ENCODE data around the gene ST7L. TPM values are rescaled to one million over a fixed set of nuclear protein-coding genes. Genes with fewer than 3 reads are reported as not detected.

The ST7L gene
- total and polyA plus RNA-seq, 4 donors: 8.4 to 36.1 (median 17.2) TPM

DNA sequence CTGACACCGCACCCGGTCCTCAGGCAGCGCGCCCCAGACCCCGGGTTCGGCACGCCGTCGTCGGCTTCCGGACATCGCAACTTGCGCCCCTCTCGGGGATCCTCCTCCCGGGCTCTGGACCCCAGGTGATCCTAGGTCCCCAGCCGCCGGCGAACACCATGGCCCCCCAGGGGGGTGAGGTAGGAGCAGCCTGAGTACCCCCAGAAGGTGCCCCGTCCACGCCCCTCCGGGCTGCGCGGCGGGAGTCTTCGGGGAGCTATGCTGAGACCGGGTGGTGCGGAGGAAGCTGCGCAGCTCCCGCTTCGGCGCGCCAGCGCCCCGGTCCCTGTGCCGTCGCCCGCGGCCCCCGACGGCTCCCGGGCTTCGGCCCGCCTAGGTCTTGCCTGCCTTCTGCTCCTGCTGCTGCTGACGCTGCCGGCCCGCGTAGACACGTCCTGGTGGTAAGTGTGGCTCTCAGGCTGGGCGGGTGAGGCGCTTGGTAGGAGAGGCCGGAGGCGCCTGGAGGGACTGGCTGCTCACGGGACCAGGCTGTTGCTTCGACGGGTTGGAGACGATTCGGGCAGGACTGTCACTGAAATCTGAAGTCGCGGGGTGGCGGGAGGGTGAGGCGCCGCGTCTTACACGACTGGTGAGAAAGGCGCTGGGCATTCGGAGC is 109.8 kb downstream of the ST7L start:
- no peaks in the 10 kb centered on the region for H3K9me3 ChIP-seq (ENCODE audit: control insufficient read depth in 4 of 4, insufficient read depth in 3 of 4, low read length in 3 of 4)
- peaks cover 0 to 43% (median 23%) of the 10 kb centered on the region in 3 donors for H3K27me3 ChIP-seq (ENCODE audit: control insufficient read depth in 3 of 3, insufficient read depth in 3 of 3, low read length in 2 of 3)
- TF ChIP-seq, protein P1, sequence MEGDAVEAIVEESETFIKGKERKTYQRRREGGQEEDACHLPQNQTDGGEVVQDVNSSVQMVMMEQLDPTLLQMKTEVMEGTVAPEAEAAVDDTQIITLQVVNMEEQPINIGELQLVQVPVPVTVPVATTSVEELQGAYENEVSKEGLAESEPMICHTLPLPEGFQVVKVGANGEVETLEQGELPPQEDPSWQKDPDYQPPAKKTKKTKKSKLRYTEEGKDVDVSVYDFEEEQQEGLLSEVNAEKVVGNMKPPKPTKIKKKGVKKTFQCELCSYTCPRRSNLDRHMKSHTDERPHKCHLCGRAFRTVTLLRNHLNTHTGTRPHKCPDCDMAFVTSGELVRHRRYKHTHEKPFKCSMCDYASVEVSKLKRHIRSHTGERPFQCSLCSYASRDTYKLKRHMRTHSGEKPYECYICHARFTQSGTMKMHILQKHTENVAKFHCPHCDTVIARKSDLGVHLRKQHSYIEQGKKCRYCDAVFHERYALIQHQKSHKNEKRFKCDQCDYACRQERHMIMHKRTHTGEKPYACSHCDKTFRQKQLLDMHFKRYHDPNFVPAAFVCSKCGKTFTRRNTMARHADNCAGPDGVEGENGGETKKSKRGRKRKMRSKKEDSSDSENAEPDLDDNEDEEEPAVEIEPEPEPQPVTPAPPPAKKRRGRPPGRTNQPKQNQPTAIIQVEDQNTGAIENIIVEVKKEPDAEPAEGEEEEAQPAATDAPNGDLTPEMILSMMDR (IDR thresholded peaks at IDR 0.05; ENCODE audit: control extremely low read depth, extremely low read depth): no peak
- H3K27ac ChIP-seq (ENCODE audit: low read depth in 1 of 2, low read length in 1 of 2): no peak overlapping the region
- DNase-seq: peak in 2 of 3 donors; percentile 36 to 50
- WGBS, 2 donors: 8 to 14% methylated on average over 55 to 66 of the region's 66 CpGs
- H3K9ac ChIP-seq (ENCODE audit: insufficient read depth in 1 of 2, low read length in 2 of 2): no peak overlapping the region
- ATAC-seq (ENCODE audit: insufficient read depth, low FRiP score): peak; percentile 36
- peaks cover 0 to 31% (median 13%) of the 10 kb centered on the region in 5 donors for H3K4me1 ChIP-seq (ENCODE audit: control insufficient read depth in 5 of 5, insufficient read depth in 5 of 5, low read length in 5 of 5)
- peak overlapping the region; percentile 56 for H3K4me3 ChIP-seq
- H3K36me3 ChIP-seq (ENCODE audit: control insufficient read depth in 4 of 4, insufficient read depth in 4 of 4, low read length in 4 of 4): no peaks in the 10 kb centered on the region

DNA sequence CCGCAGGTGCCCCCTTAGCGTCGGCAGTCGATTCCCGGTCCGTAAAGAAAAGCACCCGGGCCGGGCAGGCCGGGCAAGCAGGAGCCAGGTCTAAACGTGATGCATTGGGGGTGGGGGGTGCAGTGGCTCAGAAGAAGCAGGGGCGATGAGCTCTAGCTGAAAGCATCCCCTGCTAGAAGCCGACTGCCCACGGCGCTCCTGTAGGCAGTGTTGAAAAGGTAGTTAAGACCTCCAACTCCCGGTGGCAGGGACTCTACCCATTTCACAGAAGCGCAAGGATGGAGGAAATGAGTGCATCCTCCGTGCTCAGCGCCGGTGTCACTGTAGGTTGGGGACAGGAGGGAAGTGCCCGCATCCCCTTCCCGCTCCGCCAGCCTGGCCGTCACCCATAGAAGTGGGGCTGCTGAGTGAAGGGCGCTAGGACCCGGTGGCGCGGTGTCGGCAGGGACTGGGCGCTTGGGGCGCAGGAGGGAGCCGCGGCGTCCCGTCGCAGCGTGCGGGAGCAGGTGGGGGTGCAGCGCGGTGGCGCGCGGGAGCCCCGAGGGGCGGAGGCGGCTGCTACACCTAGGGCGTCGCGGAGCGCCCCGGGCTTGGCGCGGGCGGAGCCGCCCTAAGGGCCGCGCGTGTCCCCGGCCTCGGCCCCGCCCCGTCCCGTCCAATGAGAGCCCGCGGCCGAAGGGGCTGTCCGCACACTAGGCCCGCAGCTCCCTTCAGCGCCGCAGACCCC is 110.5 kb downstream of the ST7L start, which contains the start of gene WNT2B:
WNT2B (plus strand) TSS at position 688 of the 727 bp plus-strand sequence. CDS start 298 bp downstream, outside the sequence.
- H3K4me1 ChIP-seq (ENCODE audit: control insufficient read depth in 5 of 5, insufficient read depth in 5 of 5, low read length in 5 of 5): peaks cover 0 to 38% (median 13%) of the 10 kb centered on the region in 5 donors
- no peaks in the 10 kb centered on the region for H3K9me3 ChIP-seq (ENCODE audit: control insufficient read depth in 4 of 4, insufficient read depth in 3 of 4, low read length in 3 of 4)
- H3K4me3 ChIP-seq: peak within 1 kb of the TSS; percentile 56
- peak; percentile 68 for ATAC-seq (ENCODE audit: insufficient read depth, low FRiP score)
- H3K27ac ChIP-seq (ENCODE audit: low read depth in 1 of 2, low read length in 1 of 2): no peak within 1 kb of the TSS
- no peak within 1 kb of the TSS for H3K9ac ChIP-seq (ENCODE audit: insufficient read depth in 1 of 2, low read length in 2 of 2)
- H3K36me3 ChIP-seq (ENCODE audit: control insufficient read depth in 4 of 4, insufficient read depth in 4 of 4, low read length in 4 of 4): no peaks in the 10 kb centered on the region
- H3K27me3 ChIP-seq (ENCODE audit: control insufficient read depth in 3 of 3, insufficient read depth in 3 of 3, low read length in 2 of 3): peaks cover 0 to 43% (median 23%) of the 10 kb centered on the region in 3 donors
- 1% methylated on average over 45 to 69 of the region's 69 CpGs for WGBS, 2 donors
- TF ChIP-seq, protein P1 (IDR thresholded peaks at IDR 0.05; ENCODE audit: control extremely low read depth, extremely low read depth): no peak
- peak in 2 of 3 donors; percentile 30 to 43 for DNase-seq

DNA sequence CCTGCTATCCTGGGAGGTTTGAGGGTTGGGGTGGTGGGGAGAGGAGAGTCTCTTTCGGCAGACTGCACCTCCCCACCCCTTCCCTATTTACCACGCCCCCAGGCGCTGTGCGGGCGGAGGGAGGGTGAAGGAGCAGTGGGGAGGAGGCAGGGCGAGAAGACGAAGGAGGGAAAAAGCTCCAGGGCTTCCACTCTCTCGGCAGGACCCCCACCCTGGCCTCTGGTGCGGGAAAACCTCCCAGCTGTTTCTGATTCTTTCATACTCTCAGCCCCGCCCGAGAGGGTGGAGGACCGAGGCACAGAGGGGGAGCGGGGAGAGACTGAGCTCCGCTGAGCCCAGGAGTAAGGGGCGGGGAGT is 111.0 kb downstream of the ST7L start:
- peaks cover 0 to 43% (median 23%) of the 10 kb centered on the region in 3 donors for H3K27me3 ChIP-seq (ENCODE audit: control insufficient read depth in 3 of 3, insufficient read depth in 3 of 3, low read length in 2 of 3)
- DNase-seq (peak; percentile 57 to 64 (median 58)), ATAC-seq (ENCODE audit: insufficient read depth, low FRiP score) (no peak)
- no peak overlapping the region for H3K27ac ChIP-seq (ENCODE audit: low read depth in 1 of 2, low read length in 1 of 2)
- no peaks in the 10 kb centered on the region for H3K36me3 ChIP-seq (ENCODE audit: control insufficient read depth in 4 of 4, insufficient read depth in 4 of 4, low read length in 4 of 4)
- WGBS, 2 donors: 1 to 2% methylated on average over 15 of the region's 15 CpGs
- no peaks in the 10 kb centered on the region for H3K9me3 ChIP-seq (ENCODE audit: control insufficient read depth in 4 of 4, insufficient read depth in 3 of 4, low read length in 3 of 4)
- no peak overlapping the region for H3K4me3 ChIP-seq
- H3K9ac ChIP-seq (ENCODE audit: insufficient read depth in 1 of 2, low read length in 2 of 2): no peak overlapping the region
- H3K4me1 ChIP-seq (ENCODE audit: control insufficient read depth in 5 of 5, insufficient read depth in 5 of 5, low read length in 5 of 5): peaks cover 0 to 43% (median 13%) of the 10 kb centered on the region in 5 donors
- TF ChIP-seq, protein P1 (IDR thresholded peaks at IDR 0.05; ENCODE audit: control extremely low read depth, extremely low read depth): no peak

Measured in lung (tissue), 12 donors.